Mononuclear cell (primary cell): ENCODE results near the gene WNK1. TPM values are rescaled to one million over a fixed set of nuclear protein-coding genes. Genes with fewer than 3 reads are reported as not detected.
"Not testable (repeated sequence)": the region's sequence is repeated elsewhere in the genome, so short reads cannot be mapped to it uniquely, and the experiment has no call there.

Experiments used
- H3K27me3 ChIP-seq: 2 replicates; pipeline ENCODE4 v1.6.0; 2011; ENCODE audit warnings: low read length, control low read depth; ENCODE audit not compliant: insufficient read depth
- H3K4me1 ChIP-seq: 2 replicates; pipeline ENCODE4 v1.5.1; 2011; ENCODE audit warnings: mild to moderate bottlenecking, low read length, control low read depth; ENCODE audit not compliant: insufficient read depth
- H3K4me3 ChIP-seq: 2 replicates; pipeline ENCODE4 v1.5.1; 2011; ENCODE audit warnings: mild to moderate bottlenecking, low read length, moderate library complexity
- H3K9me3 ChIP-seq: 2 replicates; pipeline ENCODE4 v1.5.1; 2011; ENCODE audit warnings: low read depth, mild to moderate bottlenecking, control low read depth, low read length
- total RNA-seq: library from RNA; depleted of rRNA; stranded (reverse); fragments of >200 nt; gene quantifications from one replicate; pipeline ENCODE4 v1.2.3, GENCODE V29; 2012

Gene WNK1
- total RNA-seq, 1 donor, result 94.1 TPM

DNA sequence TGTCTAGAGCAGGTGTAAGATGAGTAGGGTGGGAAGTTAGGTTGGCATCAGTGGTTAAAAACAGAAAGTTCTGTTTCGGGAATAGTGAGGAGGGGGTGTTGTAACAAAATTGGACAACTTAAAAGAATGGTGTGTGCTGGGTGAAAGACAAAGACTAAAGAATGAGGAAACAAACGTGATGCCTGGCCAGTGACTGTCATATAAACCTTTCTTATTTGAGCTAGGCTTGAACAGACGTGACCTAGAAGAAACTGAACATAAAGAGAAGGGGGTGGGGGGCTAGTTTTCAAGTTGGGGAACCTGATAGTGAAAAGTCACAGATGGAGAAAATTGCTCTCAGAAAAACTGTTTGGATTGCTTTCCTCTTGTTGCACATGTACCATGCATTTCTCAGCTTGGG lies 157.5 kb downstream of the WNK1 start:
- peaks cover 28% of the 10 kb centered on the region for H3K4me1 ChIP-seq
- no peaks in the 10 kb centered on the region for H3K9me3 ChIP-seq

GRCh38 chr12:910416-910815 lies 158.0 kb downstream of the WNK1 start:
- H3K4me3 ChIP-seq, result no peak overlapping the region
- H3K27me3 ChIP-seq, result no peaks in the 10 kb centered on the region
- H3K9me3 ChIP-seq, result no peaks in the 10 kb centered on the region
- peaks cover 32% of the 10 kb centered on the region for H3K4me1 ChIP-seq

More for the DNA sequence above, 157.5 kb downstream of the WNK1 start:
- no peaks in the 10 kb centered on the region for H3K27me3 ChIP-seq
- H3K4me3 ChIP-seq, result no peak overlapping the region

GRCh38 chr12:911191-911826 lies 158.9 kb downstream of the WNK1 start:
- H3K9me3 ChIP-seq, result no peaks in the 10 kb centered on the region
- no peak overlapping the region for H3K4me3 ChIP-seq
- H3K27me3 ChIP-seq, result no peaks in the 10 kb centered on the region
- H3K4me1 ChIP-seq, result peaks cover 33% of the 10 kb centered on the region

DNA sequence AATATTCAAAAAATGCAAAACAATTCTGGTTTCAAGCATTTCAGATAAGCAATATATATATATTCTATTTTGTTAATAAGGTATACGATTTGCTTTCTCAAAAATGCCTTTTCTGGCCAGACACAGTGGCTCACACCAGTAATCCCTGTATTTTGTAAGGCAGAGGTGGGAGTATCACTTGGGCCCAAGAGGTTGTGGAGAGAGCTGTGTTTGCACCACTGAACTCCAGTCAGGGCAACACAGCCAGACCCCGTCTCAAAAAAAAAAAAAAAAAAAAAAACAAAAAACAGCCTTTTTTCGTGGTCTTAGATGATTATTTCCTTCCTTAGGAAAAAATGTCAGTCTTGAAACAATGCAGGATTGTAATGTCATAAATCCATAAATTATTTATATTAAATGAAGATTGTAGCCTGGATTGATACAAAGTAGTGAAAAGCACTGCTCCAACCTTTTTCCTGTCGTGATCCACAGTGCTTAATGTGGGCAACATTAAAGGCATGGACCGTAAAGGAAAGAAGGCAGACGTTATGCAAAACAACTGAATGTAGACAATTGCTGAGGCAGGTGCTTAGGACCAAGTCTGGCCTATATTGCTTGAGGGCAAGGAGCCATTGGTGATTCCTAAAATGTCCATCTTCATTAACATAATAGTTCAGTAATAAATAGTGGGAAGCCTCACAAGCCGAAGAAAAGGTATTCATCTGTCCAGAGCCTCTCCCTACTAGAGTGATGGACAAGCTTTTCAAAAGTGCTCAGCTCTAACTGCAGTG lies 160.3 kb downstream of the WNK1 start:
- Histone ChIP-seq H3K4me3 (no peak overlapping the region), H3K9me3 (no peaks in the 10 kb centered on the region), H3K27me3 (no peaks in the 10 kb centered on the region), H3K4me1 (peaks cover 31% of the 10 kb centered on the region)

DNA sequence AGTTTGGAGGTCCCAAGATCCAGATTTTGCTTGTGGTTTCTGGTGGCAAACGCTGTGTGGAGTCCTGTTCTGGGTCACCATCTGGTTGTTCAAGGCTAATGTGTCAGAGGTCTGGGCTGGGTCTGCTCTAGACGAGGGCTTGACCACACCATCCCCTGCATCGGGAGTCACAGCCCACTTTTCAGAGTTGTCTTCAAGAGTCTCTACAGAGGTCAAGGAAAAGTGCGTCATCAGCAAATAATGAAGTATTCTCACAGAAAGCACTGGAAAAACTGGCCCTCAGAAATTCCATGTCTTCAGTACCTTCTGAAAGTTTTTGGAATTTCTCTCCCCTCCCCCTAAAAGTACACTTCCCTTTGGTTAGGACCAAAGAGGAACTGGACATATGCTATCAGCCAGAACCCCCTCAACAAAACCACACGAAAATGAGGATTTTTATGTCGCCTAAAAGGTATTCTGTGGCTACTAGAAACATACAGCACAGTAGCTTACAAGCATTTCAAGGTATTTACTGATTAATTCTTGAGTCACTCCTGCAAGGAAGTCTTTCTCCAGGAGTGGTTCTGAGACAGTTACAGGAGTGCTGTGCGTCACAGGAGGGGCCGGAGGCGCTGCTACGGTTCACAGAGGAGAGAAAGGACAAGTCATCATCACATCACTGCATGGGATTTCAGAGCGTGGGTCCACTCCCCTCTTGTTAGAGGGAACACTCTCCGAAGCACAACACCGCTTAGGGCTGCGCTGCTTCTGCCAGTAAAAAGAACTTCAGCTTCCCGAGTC lies 161.7 kb downstream of the WNK1 start:
- Histone ChIP-seq H3K27me3 (no peaks in the 10 kb centered on the region), H3K9me3 (no peaks in the 10 kb centered on the region), H3K4me1 (peaks cover 31% of the 10 kb centered on the region), H3K4me3 (no peak overlapping the region)

GRCh38 chr12:915090-915489 lies 162.7 kb downstream of the WNK1 start:
- Histone ChIP-seq H3K4me3 (no peak overlapping the region), H3K27me3 (no peaks in the 10 kb centered on the region)

GRCh38 chr12:916240-916639 lies 163.9 kb downstream of the WNK1 start:
- peaks cover 30% of the 10 kb centered on the region for H3K4me1 ChIP-seq
- H3K9me3 ChIP-seq, result no peaks in the 10 kb centered on the region
- no peak overlapping the region for H3K4me3 ChIP-seq
- H3K27me3 ChIP-seq, result no peaks in the 10 kb centered on the region

More at GRCh38 chr12:915090-915489, 162.7 kb downstream of the WNK1 start:
- H3K4me1 ChIP-seq, result peaks cover 31% of the 10 kb centered on the region
- no peaks in the 10 kb centered on the region for H3K9me3 ChIP-seq

DNA sequence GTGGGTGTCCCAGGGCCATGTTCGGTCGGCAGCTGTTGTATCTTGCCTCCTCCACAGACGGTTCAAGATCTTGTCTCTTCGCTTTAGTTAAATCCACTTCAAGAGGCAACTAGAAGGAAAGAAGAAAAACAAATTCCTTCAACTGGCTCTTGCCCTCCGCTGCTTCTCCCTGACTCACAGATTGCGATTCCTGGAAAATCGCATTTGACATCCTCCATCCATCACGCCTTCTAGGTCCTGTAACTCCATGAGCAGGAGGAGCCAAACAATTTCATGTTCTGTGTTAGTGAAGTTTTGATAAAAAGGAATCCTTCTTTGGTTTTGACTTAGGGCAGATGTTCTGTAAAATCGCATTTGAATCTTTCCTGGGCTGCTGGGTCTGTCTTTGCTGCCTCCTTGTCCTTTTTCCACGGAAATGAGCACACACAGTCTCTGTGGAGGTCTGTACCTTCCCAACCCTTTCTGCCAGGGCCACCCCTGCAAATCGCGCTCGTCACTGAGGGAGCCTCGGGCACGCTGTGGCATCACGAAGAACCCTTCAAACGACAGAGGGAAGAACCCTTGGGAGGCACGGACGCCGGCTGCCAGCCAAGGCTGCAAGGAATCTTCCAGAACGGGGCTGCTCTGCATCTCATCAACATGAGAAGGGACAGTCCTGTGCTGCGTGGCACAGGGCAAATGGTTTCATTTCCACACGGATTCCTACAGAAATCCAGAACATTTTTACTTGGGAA lies 164.5 kb downstream of the WNK1 start:
- no peaks in the 10 kb centered on the region for H3K27me3 ChIP-seq
- H3K4me3 ChIP-seq, result no peak overlapping the region
- H3K4me1 ChIP-seq, result peaks cover 25% of the 10 kb centered on the region
- H3K9me3 ChIP-seq, result no peaks in the 10 kb centered on the region

DNA sequence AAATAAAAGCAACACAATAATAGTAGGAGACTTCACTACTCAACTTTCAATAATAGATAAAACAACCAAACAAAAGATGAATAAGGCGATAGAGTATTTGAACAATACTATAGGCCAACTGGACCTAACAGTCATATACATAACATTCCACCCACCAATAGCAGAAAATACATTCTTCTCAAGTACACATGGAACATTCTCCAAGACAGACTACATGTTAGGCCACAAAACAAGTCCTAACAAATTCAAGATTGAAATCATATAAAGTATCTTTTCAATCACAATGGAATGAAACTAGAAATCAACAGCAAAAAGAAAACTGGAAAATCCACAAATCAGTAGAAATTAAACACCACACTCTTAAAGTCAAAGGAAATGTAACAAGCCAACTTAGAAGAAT lies 168.3 kb downstream of the WNK1 start:
- H3K9me3 ChIP-seq, result no peaks in the 10 kb centered on the region
- peaks cover 10% of the 10 kb centered on the region for H3K4me1 ChIP-seq
- H3K27me3 ChIP-seq, result no peaks in the 10 kb centered on the region
- H3K4me3 ChIP-seq, result no peak overlapping the region

- no peaks in the 10 kb centered on the region for H3K9me3 ChIP-seq
- H3K27me3 ChIP-seq, result no peaks in the 10 kb centered on the region
- no peak overlapping the region for H3K4me3 ChIP-seq
- peaks cover 5% of the 10 kb centered on the region for H3K4me1 ChIP-seq
Observed at GRCh38 chr12:922285-922684, 169.9 kb downstream of the WNK1 start.

DNA sequence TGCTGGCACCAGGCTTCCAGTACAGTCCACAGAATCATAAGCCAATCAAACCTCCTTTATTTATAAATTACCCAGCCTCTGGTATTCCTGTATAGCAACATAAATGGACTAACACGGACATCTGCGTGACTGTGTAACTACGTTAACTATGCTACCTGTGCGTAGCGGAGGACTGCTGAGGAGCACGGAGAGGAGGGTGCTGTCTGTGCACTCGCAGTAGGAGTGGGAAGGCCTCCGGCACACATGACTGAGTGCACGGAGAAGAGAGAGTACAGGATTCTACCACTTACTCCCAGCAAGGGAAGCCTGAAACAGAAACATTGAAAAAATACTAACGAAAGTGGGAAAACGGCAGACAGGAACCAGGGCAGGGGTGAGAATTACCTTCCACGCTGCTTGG lies 174.3 kb downstream of the WNK1 start:
- Histone ChIP-seq H3K9me3 (no peaks in the 10 kb centered on the region), H3K4me3 (no peak overlapping the region), H3K27me3 (no peaks in the 10 kb centered on the region), H3K4me1 (peaks cover 5% of the 10 kb centered on the region)

- no peaks in the 10 kb centered on the region for H3K4me1 ChIP-seq
- no peaks in the 10 kb centered on the region for H3K9me3 ChIP-seq
Observed at GRCh38 chr12:931060-931459, 178.7 kb downstream of the WNK1 start.

DNA sequence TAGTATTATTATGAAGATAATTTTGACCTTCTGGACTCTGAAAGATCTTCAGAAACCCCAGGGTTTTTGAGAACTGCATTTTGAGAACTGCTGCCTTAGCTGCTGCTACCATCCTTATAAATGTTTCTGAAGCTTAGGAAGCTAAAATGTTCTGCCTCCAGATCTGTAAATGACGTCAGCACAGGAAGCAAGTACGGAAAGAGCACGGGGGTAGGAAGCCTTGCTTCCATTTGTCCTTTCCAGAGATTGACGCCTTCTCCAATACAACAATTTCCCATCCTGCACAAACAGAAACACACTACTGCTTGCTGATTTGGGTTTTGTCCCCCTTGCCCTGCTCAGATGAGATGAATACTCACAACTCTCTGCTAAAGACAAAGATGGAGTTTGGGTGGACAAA lies 179.2 kb downstream of the WNK1 start:
- H3K4me3 ChIP-seq, result no peak overlapping the region
- no peaks in the 10 kb centered on the region for H3K27me3 ChIP-seq
- no peaks in the 10 kb centered on the region for H3K9me3 ChIP-seq
- H3K4me1 ChIP-seq, result no peaks in the 10 kb centered on the region

More at GRCh38 chr12:931060-931459, 178.7 kb downstream of the WNK1 start:
- no peaks in the 10 kb centered on the region for H3K27me3 ChIP-seq
- no peak overlapping the region for H3K4me3 ChIP-seq

- not testable (repeated sequence) for H3K4me1 ChIP-seq, H3K9me3 ChIP-seq, H3K4me3 ChIP-seq, H3K27me3 ChIP-seq
Observed at GRCh38 chr12:935891-936290, 183.5 kb downstream of the WNK1 start.
